LNCAP (cell line): ENCODE measurements around the gene KRT72.

Experiments
- CTCF ChIP-seq: fragments of 450-650 bp; IDR thresholded peaks from 2 replicates; pipeline ENCODE4 v1.5.1; 2017; ENCODE audit warnings: mild to moderate bottlenecking

Gene KRT72

GRCh38 chr12:52559979-52560378 lies 41.3 kb downstream of the KRT72 start:
- no peak for TF ChIP-seq CTCF

GRCh38 chr12:52558781-52559445 lies 42.4 kb downstream of the KRT72 start:
- no peak for TF ChIP-seq CTCF

- no peak for TF ChIP-seq CTCF
Observed at GRCh38 chr12:52557476-52557875, 43.8 kb downstream of the KRT72 start.

- no peak for TF ChIP-seq CTCF
Observed at GRCh38 chr12:52555577-52555976, 45.7 kb downstream of the KRT72 start.

GRCh38 chr12:52552681-52553195 lies 48.5 kb downstream of the KRT72 start, which contains the start of gene KRT71:
TSS of gene KRT71 (minus strand) at chr12:52553145. CDS start at chr12:52553077, 68 bp downstream.
- no peak for TF ChIP-seq CTCF

GRCh38 chr12:52552055-52552454 lies 49.2 kb downstream of the KRT72 start:
- TF ChIP-seq CTCF, result no peak

- no peak for TF ChIP-seq CTCF
Observed at GRCh38 chr12:52551216-52551865, 49.9 kb downstream of the KRT72 start.
